Neural cell (in vitro differentiated cells): Measurements from ENCODE around the gene PHF24.

Source experiments
- EP300 ChIP-seq: fragments of 450-650 bp; conservative IDR thresholded peaks from 2 replicates; pipeline ENCODE4 v1.6.1; 2014; ENCODE audit warnings: antibody characterized with exemption, mild to moderate bottlenecking, moderate library complexity; ENCODE audit not compliant: poor library complexity, severe bottlenecking
- EZH2 ChIP-seq: fragments of 200-600, 300-800 bp; shearing (Covaris generic), sonication (generic); IDR thresholded peaks from 2 replicates; pipeline ENCODE4 v1.6.1; 2014; ENCODE audit warnings: antibody characterized with exemption, low read length, borderline replicate concordance, mild to moderate bottlenecking; ENCODE audit not compliant: insufficient read depth, poor library complexity, severe bottlenecking
- MXI1 ChIP-seq: fragments of 450-650 bp; conservative IDR thresholded peaks from 2 replicates; pipeline ENCODE4 v1.6.1; 2014; ENCODE audit warnings: antibody characterized with exemption, mild to moderate bottlenecking; ENCODE audit not compliant: poor library complexity, severe bottlenecking
- POLR2AphosphoS5 ChIP-seq: IDR thresholded peaks from 2 replicates; pipeline ENCODE4 v1.6.1; 2012
- TAF1 ChIP-seq: IDR thresholded peaks from 2 replicates; pipeline ENCODE4 v1.6.1; 2012; ENCODE audit warnings: low read depth
- TF ChIP-seq, protein P1 (sequence below): fragments of 450-650 bp; IDR thresholded peaks from 2 replicates; pipeline ENCODE4 v1.5.1; 2014; ENCODE audit warnings: antibody characterized with exemption, mild to moderate bottlenecking, moderate library complexity; ENCODE audit not compliant: poor library complexity, severe bottlenecking
- TF ChIP-seq, protein P2 (sequence below): IDR thresholded peaks from 2 replicates; pipeline ENCODE4 v1.6.1; 2012; ENCODE audit warnings: borderline replicate concordance

DNA sequence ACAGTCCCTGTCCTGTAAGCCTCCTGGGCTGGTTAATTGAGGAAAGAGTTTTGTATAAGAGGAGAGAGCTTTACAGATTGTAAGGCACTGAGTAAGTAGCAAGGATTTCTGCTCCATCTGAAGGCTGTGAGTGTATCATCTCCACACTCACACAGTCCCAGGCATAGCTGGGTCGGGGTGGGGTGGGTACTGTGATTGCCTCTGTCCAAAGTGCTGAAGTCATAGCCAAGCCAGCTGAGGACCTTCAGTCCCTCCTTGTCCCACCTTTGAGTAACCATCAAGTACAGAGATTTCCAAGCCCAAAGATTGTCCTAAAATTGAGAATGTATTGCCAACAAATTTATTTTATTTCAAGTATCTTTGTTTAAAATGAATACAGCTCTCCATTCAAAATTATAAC, 26.0 kb downstream of the PHF24 start:
- TF ChIP-seq, protein P1, sequence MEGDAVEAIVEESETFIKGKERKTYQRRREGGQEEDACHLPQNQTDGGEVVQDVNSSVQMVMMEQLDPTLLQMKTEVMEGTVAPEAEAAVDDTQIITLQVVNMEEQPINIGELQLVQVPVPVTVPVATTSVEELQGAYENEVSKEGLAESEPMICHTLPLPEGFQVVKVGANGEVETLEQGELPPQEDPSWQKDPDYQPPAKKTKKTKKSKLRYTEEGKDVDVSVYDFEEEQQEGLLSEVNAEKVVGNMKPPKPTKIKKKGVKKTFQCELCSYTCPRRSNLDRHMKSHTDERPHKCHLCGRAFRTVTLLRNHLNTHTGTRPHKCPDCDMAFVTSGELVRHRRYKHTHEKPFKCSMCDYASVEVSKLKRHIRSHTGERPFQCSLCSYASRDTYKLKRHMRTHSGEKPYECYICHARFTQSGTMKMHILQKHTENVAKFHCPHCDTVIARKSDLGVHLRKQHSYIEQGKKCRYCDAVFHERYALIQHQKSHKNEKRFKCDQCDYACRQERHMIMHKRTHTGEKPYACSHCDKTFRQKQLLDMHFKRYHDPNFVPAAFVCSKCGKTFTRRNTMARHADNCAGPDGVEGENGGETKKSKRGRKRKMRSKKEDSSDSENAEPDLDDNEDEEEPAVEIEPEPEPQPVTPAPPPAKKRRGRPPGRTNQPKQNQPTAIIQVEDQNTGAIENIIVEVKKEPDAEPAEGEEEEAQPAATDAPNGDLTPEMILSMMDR, result no peak
- TF ChIP-seq MXI1 (no peak), EZH2 (no peak), TAF1 (no peak), EP300 (no peak), POLR2AphosphoS5 (no peak)
- TF ChIP-seq, protein P2, sequence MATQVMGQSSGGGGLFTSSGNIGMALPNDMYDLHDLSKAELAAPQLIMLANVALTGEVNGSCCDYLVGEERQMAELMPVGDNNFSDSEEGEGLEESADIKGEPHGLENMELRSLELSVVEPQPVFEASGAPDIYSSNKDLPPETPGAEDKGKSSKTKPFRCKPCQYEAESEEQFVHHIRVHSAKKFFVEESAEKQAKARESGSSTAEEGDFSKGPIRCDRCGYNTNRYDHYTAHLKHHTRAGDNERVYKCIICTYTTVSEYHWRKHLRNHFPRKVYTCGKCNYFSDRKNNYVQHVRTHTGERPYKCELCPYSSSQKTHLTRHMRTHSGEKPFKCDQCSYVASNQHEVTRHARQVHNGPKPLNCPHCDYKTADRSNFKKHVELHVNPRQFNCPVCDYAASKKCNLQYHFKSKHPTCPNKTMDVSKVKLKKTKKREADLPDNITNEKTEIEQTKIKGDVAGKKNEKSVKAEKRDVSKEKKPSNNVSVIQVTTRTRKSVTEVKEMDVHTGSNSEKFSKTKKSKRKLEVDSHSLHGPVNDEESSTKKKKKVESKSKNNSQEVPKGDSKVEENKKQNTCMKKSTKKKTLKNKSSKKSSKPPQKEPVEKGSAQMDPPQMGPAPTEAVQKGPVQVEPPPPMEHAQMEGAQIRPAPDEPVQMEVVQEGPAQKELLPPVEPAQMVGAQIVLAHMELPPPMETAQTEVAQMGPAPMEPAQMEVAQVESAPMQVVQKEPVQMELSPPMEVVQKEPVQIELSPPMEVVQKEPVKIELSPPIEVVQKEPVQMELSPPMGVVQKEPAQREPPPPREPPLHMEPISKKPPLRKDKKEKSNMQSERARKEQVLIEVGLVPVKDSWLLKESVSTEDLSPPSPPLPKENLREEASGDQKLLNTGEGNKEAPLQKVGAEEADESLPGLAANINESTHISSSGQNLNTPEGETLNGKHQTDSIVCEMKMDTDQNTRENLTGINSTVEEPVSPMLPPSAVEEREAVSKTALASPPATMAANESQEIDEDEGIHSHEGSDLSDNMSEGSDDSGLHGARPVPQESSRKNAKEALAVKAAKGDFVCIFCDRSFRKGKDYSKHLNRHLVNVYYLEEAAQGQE, result no peak
